Activated CD8-positive, alpha-beta memory T cell treated with anti-CD3 and anti-CD28 coated beads for 4 hours (primary cell): ENCODE results near the gene MAP1LC3A.

Experiments used
- DNase-seq, 2 donors: peaks; one replicate each; pipeline ENCODE4 v3.0.0-alpha.2; 2020; ENCODE audit warnings: low read depth in 2 of 2

Gene MAP1LC3A

DNA sequence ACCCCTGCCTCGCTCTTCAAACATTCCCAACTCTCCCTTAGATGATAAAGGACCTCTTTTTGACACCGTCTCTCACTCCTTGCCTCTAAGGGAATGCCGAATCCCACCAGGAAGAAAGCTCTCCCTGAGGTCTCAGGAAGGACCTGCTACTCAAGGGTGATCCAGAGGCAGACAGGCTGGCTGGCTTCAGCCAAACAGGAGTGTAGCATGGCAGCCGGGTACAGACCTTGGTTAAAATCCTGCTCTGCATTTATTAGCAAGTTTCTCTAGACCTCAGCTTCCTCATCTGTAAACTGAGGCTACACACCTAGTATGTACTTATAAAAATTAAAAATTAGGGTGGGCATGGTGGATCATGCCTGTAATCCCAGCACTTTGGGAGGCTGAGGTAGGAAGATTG lies 17.2 kb downstream of the MAP1LC3A start:
- DNase-seq, result no peak

DNA sequence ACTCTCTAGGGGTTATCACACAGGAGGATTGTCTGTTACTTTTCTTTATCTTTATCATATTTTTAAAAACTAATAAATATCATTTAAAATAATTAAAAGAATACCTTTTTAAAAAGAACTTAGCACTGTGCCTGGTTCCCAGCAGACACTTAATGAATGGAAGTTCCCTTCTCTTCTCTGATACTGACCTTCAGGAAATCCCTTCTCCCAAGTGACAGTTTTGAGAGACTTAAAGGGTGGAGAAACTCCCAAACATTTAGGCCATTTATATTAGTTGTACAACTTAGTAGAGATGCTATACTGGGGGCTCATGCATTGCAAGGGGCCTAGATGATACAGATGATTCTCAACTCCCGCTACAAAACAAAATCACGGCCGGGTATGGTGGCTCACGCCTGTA lies 18.5 kb downstream of the MAP1LC3A start:
- DNase-seq, result no peak

- no peak for DNase-seq
These were observed 19.5 kb downstream of the MAP1LC3A start for GRCh38 chr20:34578025-34578424.

DNA sequence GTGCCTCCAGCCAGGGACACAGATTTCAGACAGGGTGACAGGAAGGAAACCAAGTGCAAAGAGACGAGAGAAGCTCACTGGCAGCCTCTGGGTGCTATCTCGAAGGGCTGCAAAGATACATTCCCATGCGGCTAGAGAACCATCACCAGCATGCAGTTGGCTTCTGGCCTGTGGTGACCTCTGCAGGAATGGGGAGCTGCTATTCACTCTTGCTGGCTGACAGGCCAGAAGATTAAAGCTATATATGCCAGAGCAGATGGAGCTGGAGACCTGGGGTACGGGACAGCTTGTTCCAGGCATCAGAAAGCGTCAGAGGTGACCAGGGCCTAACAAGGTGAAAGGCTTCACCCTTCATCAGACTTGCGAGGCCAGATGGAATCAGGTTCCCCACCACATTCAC lies 20.0 kb downstream of the MAP1LC3A start:
- DNase-seq, result no peak

- no peak for DNase-seq
These were observed 20.9 kb downstream of the MAP1LC3A start for GRCh38 chr20:34579191-34579978.

DNA sequence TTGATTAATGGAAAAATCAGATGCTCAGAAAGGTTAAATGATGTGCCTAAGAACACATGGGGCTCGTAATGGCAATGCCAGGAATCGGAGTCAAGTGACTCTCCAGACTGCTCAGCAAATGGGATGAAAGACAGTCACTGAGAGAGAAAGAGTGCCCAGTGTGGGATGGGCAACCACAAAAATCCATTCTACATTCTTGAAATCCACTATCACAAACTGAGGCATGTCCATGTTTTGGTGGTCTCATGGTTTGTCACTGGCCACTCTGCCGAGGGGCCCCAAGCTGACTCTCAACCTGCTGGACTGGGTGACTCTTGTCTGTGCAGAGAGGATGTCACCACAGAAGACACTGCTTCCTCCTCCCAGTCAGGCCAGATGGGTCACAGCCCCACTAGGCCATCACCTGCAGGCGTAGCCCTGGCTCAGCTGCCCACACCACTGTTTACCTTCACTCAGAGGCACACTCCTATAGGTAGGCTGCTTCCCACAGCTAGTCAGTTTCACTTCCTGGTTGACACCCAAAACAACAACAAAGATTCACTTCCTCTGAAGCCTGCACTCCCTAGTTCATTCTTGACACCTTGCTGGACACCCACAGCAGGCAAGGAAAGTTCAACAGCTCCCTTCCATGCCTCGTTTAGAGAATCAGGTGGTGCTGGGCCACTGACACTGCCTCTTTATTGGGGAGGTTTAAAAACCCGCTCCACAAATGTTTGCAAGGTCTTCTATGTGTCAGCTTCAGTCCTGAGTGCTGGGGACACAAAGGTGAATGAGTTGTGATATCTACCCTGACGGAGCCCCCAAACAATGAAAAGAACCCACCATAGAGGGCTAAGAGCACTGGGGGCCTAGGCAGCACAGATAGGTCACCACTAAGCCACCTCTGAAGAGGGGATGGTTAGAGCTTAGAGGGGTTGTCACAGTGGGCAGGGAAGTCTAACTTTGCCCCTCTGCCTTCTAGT lies 21.7 kb downstream of the MAP1LC3A start:
- no peak for DNase-seq

DNA sequence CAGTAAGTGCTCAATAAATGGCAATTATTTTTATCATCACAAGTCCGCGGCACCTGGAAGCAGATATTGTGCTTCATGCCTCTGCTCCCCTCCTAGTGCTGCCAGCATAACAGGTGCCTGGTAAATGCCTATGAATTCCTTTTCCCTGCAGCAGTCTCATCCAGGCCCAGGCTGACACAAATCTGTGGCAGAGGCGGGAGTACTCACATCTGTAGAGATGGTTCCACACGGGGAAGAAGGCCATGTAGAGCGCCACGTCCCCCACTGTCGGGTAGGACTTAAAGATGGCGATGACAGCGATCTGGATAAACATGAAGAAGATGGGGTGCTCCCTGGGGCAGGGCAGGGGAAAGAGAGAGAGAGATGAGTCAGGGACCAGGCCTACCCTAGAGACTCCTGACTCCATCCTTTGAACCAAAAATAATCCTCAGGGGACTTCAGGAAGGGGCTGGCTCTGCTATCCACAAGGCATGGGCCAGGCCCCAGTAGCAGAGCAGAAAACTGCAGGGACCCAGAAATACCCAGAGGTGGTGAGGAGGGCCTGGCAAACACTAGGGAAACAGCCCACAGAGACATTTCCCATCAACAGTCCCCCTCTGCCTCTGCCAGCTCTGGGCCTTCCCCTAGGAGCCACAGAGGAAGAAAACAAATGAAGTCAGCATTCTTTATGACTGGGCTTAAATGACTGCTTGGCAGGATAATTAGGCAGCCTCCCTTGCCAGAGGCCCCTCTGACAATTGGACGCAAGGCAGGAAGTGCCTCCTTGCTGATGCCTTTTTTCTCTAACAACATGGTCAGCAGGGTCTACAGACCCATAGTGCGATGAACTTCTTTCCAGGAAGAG lies 23.0 kb downstream of the MAP1LC3A start:
- DNase-seq, result no peak

GRCh38 chr20:34582221-34582620 lies 23.7 kb downstream of the MAP1LC3A start:
- no peak for DNase-seq

DNA sequence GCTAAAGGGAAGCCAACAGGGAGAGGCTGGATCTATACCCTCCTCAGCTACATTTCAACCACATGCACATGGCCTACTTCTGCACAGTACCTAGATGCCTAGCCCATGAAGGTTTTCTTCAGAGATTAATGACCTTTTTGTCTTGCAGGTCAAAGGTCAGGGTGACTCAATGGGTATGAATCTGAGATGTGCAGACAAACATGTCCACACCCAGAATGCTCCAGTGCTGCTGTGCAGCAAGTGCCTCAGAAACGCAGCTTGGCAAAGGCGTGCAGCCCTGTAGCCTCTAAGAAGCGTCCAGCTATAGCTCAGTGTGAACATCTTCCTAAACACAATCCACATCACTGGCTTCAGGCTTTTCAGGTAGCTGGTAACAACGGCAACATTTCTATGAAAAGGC lies 24.4 kb downstream of the MAP1LC3A start:
- DNase-seq, result no peak

- no peak for DNase-seq
These were observed 25.0 kb downstream of the MAP1LC3A start for GRCh38 chr20:34583544-34583943.

DNA sequence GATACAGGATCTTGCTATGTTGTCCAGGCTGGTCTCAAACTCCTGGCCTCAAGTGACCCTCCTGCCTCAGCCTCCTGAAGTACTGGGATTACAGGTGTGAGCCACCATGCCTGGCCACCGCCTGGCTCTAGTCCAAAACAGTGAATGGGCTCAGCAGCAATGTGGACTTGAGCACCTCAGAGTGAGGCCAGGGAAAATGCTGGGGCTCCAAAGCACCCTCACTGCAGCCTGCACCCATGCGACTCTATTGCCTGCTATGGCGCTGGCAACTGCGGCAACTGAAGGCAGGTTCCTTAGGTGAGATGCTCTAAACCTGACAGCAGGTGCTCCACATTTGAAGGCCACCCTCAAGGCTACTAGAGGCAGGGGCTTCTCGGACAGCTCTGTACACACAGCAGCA lies 26.5 kb downstream of the MAP1LC3A start:
- no peak for DNase-seq

DNA sequence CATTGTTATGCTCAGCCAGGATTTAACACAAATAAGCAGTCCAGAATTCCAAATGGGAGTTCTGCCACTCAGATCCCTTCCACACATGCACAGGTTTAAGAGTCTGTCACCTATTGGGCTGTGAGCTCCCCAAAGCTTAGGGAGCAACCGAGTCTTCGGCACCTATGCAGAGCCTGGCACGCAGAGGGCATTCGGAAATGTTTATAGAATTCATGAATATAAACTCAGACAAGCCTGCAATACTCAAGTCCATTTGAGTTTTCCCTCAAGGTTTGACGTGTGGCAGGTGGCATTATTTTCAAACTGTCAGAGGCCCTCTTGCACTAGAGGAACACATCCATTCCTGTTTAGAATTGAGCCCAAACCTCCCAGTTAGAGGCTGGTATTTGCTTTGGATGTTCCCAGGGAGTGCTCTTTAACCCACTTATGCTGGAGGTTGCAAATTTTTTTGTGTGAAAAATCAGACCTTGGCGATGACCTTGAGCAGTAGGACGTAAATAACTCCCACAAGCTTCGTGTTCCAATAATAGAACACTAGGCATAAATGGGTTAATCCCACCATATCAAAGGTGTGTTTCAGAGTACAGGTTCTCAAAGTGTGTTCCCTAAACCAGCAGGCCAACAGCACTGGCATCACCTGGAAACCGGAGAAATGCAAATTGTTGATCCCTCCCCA lies 28.1 kb downstream of the MAP1LC3A start:
- DNase-seq, result no peak

- DNase-seq, result no peak
These were observed 37.1 kb downstream of the MAP1LC3A start for GRCh38 chr20:34595377-34596184.

- DNase-seq, result no peak
These were observed 42.6 kb downstream of the MAP1LC3A start for GRCh38 chr20:34600892-34601653.

DNA sequence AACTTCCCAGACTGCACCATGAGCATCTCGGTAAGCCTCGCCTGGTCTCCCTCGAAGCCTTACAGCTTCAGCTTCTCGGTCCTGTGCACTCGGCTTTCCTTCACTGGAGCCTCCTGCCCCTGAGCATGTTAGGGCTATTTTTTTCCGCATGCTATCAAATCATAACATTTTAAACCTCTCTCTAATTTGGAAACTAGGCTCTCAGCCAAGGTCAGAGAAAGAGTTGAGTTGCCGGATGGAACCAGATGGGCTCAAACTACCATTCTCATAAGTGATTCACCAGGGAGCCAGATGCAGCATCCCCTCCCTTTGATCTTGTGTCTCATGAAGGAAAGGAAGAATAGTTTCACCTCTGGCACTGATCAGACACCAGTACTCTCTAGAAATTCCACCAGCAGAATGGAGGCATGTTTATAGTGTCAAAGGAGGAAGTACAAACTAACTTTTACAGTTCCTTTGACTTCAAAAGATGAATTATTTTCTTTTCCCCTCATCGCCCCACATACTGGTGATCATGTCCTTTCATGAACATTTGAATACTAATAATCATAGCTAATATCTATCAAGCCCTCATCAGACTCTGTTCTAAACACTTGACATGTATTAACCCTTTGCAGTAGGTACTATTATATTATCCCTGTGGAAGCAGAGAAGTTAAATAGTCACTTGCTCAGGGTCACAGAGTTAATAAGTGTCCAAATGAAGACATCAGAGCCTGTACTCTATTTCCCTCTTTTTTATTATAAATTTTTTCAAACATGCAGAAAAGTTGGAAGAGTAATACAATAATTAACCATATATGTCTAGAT lies 46.7 kb downstream of the MAP1LC3A start:
- DNase-seq, result no peak

DNA sequence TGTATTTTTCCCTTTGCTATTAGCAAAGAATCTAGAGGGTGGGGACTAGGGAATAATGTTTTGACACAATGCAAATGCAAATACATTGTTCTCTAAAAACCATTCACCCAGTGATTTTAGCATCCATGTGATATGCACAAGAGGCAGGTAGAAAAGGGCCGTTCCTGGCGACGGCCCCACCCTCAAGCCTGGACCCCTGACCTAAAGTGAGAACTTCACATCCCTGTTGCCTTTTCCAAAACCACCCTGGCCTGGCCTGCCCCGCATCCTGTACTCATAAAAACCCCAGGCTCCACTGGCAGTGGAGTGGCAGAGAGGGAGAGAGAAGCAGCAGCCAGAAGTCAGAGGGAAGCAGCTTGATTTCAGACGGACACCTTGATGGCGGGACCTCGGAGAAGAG lies 48.5 kb downstream of the MAP1LC3A start:
- DNase-seq, result no peak
